K562 (cell line): ENCODE results near the gene CLEC1A. TPM values are rescaled to one million over a fixed set of nuclear protein-coding genes. Genes with fewer than 3 reads are reported as not detected.

Experiments used
- ATAC-seq: fragments of 200-7000 bp; cut with Tn5 transposase; 3 replicates; pipeline ENCODE4 v1.9.1; 2020; ENCODE audit warnings: moderate library complexity
- BruUV-seq: library from RNA; stranded (reverse); fragments of 400-500 nt; replicated peaks from 2 replicates; lab custom pipeline; 2021; lab: Mats Ljungman, UMichigan
- CTCF ChIA-PET: fragments of 300-600 bp; formaldehyde crosslinking; extraction: SDS; loops from one replicate; lab custom pipeline; 2021; ENCODE audit warnings: low intra/inter-chr PET ratio; lab: Yijun Ruan, JAX
- POLR2A ChIA-PET: fragments of 300-600, 350-650 bp; sonication (Branson Sonifier 250); formaldehyde crosslinking; extraction: SDS; loops from one replicate; lab custom pipeline; 2021; ENCODE audit warnings: antibody characterized with exemption, inconsistent platforms; lab: Yijun Ruan, JAX
- DNase-seq, 4 experiments: peaks; one replicate each; pipeline versions ENCODE4 v3.0.0 to v3.0.0-alpha.2; 2011 to 2018; ENCODE audit warnings: low spot score in 3 of 4, mixed read lengths in 3 of 4; ENCODE audit errors: extremely low read depth in 1 of 4
- FAIRE-seq: peaks from 2 replicates; lab custom pipeline; 2011; peaks lifted over from hg19 to GRCh38; lab: Jason Lieb, UNC
- H2AFZ ChIP-seq: 2 replicates; pipeline ENCODE4 v1.6.0; 2011; ENCODE audit warnings: low read depth, low read length, control low read depth, inconsistent platforms
- H3K27ac ChIP-seq: fragments of 200-600 bp; 3 replicates; pipeline ENCODE4 v1.8.0; 2011; ENCODE audit warnings: low read depth, mild to moderate bottlenecking, control low read depth, inconsistent platforms, low read length, moderate library complexity, mixed read lengths; ENCODE audit errors: extremely low read depth
- H3K27me3 ChIP-seq, 2 experiments: fragments of 300-600 bp in 1 of 2; 2 replicates in 1 of 2; 3 replicates in 1 of 2; pipeline versions ENCODE4 v1.6.0 to v1.8.0; 2011; ENCODE audit warnings: inconsistent platforms in 2 of 2, low read length in 2 of 2, mild to moderate bottlenecking in 1 of 2, mixed read lengths in 1 of 2, moderate library complexity in 1 of 2; ENCODE audit not compliant: control insufficient read depth in 2 of 2, insufficient read depth in 2 of 2
- H3K36me3 ChIP-seq: fragments of 300-600 bp; 3 replicates; pipeline ENCODE4 v1.8.0; 2011; ENCODE audit warnings: mild to moderate bottlenecking, low read length, inconsistent platforms; ENCODE audit not compliant: control insufficient read depth, insufficient read depth
- H3K4me1 ChIP-seq, 2 experiments: fragments of 200-600 bp in 1 of 2; replicated peaks in 1 of 2; 2 replicates in 1 of 2; 3 replicates in 1 of 2; pipeline versions ENCODE4 v1.5.1 to v1.8.0; 2011; ENCODE audit warnings: inconsistent platforms in 2 of 2, low read length in 2 of 2, mild to moderate bottlenecking in 1 of 2, mixed read lengths in 1 of 2, moderate library complexity in 1 of 2; ENCODE audit not compliant: control insufficient read depth in 2 of 2, insufficient read depth in 2 of 2
- H3K4me2 ChIP-seq: 2 replicates; pipeline ENCODE4 v1.6.1; 2011; ENCODE audit warnings: low read length, control low read depth, inconsistent platforms, mixed read lengths; ENCODE audit not compliant: insufficient read depth
- H3K4me3 ChIP-seq: fragments of 200-600 bp; sonication (generic), shearing (Covaris generic); 2 replicates; pipeline ENCODE4 v1.5.1; 2016; ENCODE audit warnings: control low read depth, inconsistent platforms
- H3K79me2 ChIP-seq: fragments of 200-600 bp; 3 replicates; pipeline ENCODE4 v1.8.0; 2011; ENCODE audit warnings: low read length, inconsistent platforms; ENCODE audit not compliant: control insufficient read depth, insufficient read depth
- H3K9ac ChIP-seq, 2 experiments: 2 replicates each; pipeline versions ENCODE4 v1.6.0 to v1.6.1; 2011; ENCODE audit warnings: low read depth in 2 of 2, low read length in 2 of 2, control low read depth in 1 of 2, inconsistent platforms in 1 of 2, mild to moderate bottlenecking in 1 of 2, mixed read lengths in 1 of 2; ENCODE audit not compliant: insufficient read depth in 1 of 2
- H3K9me1 ChIP-seq: one replicate; pipeline ENCODE4 v1.6.0; 2011; ENCODE audit warnings: inconsistent platforms, mild to moderate bottlenecking, low read length, moderate library complexity; ENCODE audit not compliant: control insufficient read depth, insufficient read depth
- H3K9me3 ChIP-seq: replicated peaks from 2 replicates; pipeline ENCODE4 v1.5.1; 2011; ENCODE audit warnings: low read depth, low read length, inconsistent platforms; ENCODE audit not compliant: control insufficient read depth, insufficient read depth
- H4K20me1 ChIP-seq: replicated peaks from 2 replicates; pipeline ENCODE4 v1.6.1; 2011; ENCODE audit warnings: low read length, inconsistent platforms, mixed read lengths; ENCODE audit not compliant: control insufficient read depth, insufficient read depth
- ATF6 ChIP-seq: sonication (generic); formaldehyde crosslinking; IDR thresholded peaks from 2 replicates; pipeline ENCODE4 v1.4.0; 2020; ENCODE audit warnings: mild to moderate bottlenecking, missing genetic modification reagents
- BHLHE40 ChIP-seq: IDR thresholded peaks from 2 replicates; pipeline ENCODE4 v1.6.1; 2011; ENCODE audit warnings: low read length, improper control_type of control experiment
- DACH1 ChIP-seq: fragments of 450-650 bp; IDR thresholded peaks from 2 replicates; pipeline ENCODE4 v1.6.1; 2018; ENCODE audit not compliant: partially characterized antibody
- GTF3C2 ChIP-seq: IDR thresholded peaks from 3 replicates; pipeline ENCODE4 v1.6.1; 2011; ENCODE audit warnings: borderline replicate concordance, mild to moderate bottlenecking, moderate library complexity; ENCODE audit not compliant: insufficient read length; ENCODE audit errors: extremely low read depth
- HSF4 ChIP-seq: fragments of 250-450 bp; sonication (Bioruptor Pico); IDR thresholded peaks from 2 replicates; pipeline ENCODE4 v2.1.2; 2022; ENCODE audit warnings: mild to moderate bottlenecking, moderate library complexity, borderline replicate concordance
- IRF9 ChIP-seq: fragments of 450-650 bp; IDR thresholded peaks from 2 replicates; pipeline ENCODE4 v1.6.1; 2016; ENCODE audit warnings: missing biosample characterization, missing genetic modification characterization
- MEF2D ChIP-seq: conservative IDR thresholded peaks from 2 replicates; pipeline ENCODE4 v1.6.1; 2016; ENCODE audit warnings: low read depth, missing genetic modification characterization, missing compliant biosample characterization
- SREBF2 ChIP-seq: sonication (generic); formaldehyde crosslinking; IDR thresholded peaks from 2 replicates; pipeline ENCODE4 v1.4.0; 2020; ENCODE audit warnings: mild to moderate bottlenecking, missing genetic modification reagents
- SRSF7 ChIP-seq: fragments of 200-400 bp; formaldehyde crosslinking; optimal IDR thresholded peaks from 2 replicates; pipeline ENCODE3; 2017; ENCODE audit warnings: mild to moderate bottlenecking, low read depth, low read length
- TRIM28 ChIP-seq: fragments of 450-650 bp; IDR thresholded peaks from 2 replicates; pipeline ENCODE4 v1.6.1; 2017
- ZNF76 ChIP-seq: fragments of 250-450 bp; sonication (Bioruptor Pico); IDR thresholded peaks from 2 replicates; pipeline ENCODE4 v1.4.0; 2020; ENCODE audit warnings: mild to moderate bottlenecking, moderate library complexity, borderline replicate concordance
- ZNF830 ChIP-seq: fragments of 250-450 bp; sonication (Bioruptor Pico); IDR thresholded peaks from 2 replicates; pipeline ENCODE4 v1.5.0; 2021; ENCODE audit warnings: mild to moderate bottlenecking
- WGBS: fragments of 100-300 bp; shearing (Covaris generic); methylation state at CpG from one replicate; pipeline ENCODE4 v1.1.6; 2016; ENCODE audit warnings: low coverage, mixed read lengths; ENCODE audit not compliant: insufficient coverage; ENCODE audit errors: missing lambda C conversion rate; 5-methylcytosine and 5-hydroxymethylcytosine counted together
- in situ Hi-C: fragments of 300-500 bp; cut with MboI; formaldehyde crosslinking; loops from 4 replicates; pipeline ENCODE4 v1.15.0; 2018; ENCODE audit warnings: inconsistent platforms, mixed read lengths
- intact Hi-C: fragments of 100-400 bp; cut with micrococcal nuclease; formaldehyde crosslinking; loops from 2 replicates; pipeline ENCODE4 v1.14.2; 2022
- polyA plus RNA-seq, 8 experiments: library from polyadenylated mRNA; depleted of rRNA in 4 of 8; stranded (reverse) in 5 of 8; unstranded in 3 of 8; fragments of >200 nt; fragmentation: Nextera tagmentation in 2 of 8; fragmentation: Illumina TruSeq in 1 of 8; extraction: Ambion mirVana in 2 of 8; extraction: Trizol in 1 of 8; gene quantifications; 2 replicates each; pipeline versions ENCODE4 v1.2.1 to v1.2.3, GENCODE V29; 2011 to 2014; ENCODE audit warnings: inconsistent platforms in 1 of 8, missing spikeins in 1 of 8
- total RNA-seq, 7 experiments: library from RNA; depleted of rRNA in 6 of 7; stranded (reverse); fragments of >200 nt in 6 of 7; fragmentation: Illumina TruSeq in 2 of 7; extraction: Trizol in 2 of 7; gene quantifications; 2 replicates each; pipeline versions ENCODE4 v1.2.1 to v1.2.3, GENCODE V29; 2011 to 2021; ENCODE audit warnings: low replicate concordance in 1 of 7

Gene CLEC1A
- total and polyA plus RNA-seq, 9 of the 15 experiments (the other 6 are each of a cell fraction or from before 2014, with no cell fraction given) = 0.04 TPM; not detected in 8

- Histone ChIP-seq H4K20me1 (no peaks in the 10 kb centered on the region), H3K27ac (no peak overlapping the region), H3K9me3 (no peaks in the 10 kb centered on the region), H3K9ac (no peak overlapping the region), H3K27me3 (no peaks in the 10 kb centered on the region; a peak in 1 of 5 replicates), H3K4me1 (no peaks in the 10 kb centered on the region; a peak in 1 of 5 replicates), H3K79me2 (no peaks in the 10 kb centered on the region), H3K4me3 (no peak overlapping the region), H3K36me3 (no peaks in the 10 kb centered on the region), H3K9me1 (no peaks in the 10 kb centered on the region), H2AFZ (no peak overlapping the region), H3K4me2 (no peak overlapping the region)
- CTCF ChIA-PET = interaction anchor here (0.7 kb wide), 1 partner anchor 510 kb away, joined by 4 read pairs; no protein-coding TSS in a partner anchor
- WGBS = 0% methylated on average over 1 of the region's 1 CpG
- POLR2A ChIA-PET = no interaction called here
- intact Hi-C loops = no loop called here
- BruUV-seq = no TSS peak
- no peak for DNase-seq
- no peak for ATAC-seq
- in situ Hi-C loops = loop anchor here (5.0 to 25.0 kb wide), 2 partner anchors 331 to 396 kb away; no protein-coding TSS in a partner anchor
- FAIRE-seq = no peak
- TF ChIP-seq ZNF830 (CRISPR knock-in tag) (no peak), GTF3C2 (no peak), ZNF76 (CRISPR knock-in tag) (no peak), BHLHE40 (no peak), HSF4 (no peak), SRSF7 (no peak), MEF2D (no peak), ATF6 (no peak), IRF9 (tag) (no peak), DACH1 (no peak), SREBF2 (no peak), TRIM28 (no peak)
These were observed 44.3 kb upstream of the CLEC1A start for GRCh38 chr12:10142976-10143589.
